AG10803 (cell line): ENCODE results near the gene CTNS.
A peak's percentile ranks its signal among the peaks of the same experiment; 100 is the strongest.

Experiments used
- DNase-seq: peaks from one replicate; pipeline ENCODE4 v3.0.0; 2010; ENCODE audit warnings: low read depth
- H3K4me3 ChIP-seq: 2 replicates; pipeline ENCODE4 v1.5.1; 2011; ENCODE audit warnings: mild to moderate bottlenecking, low read length, control low read depth
- CTCF ChIP-seq: conservative IDR thresholded peaks from 2 replicates; pipeline ENCODE4 v1.5.1; 2011; ENCODE audit warnings: mild to moderate bottlenecking, low read length, control low read depth, inconsistent platforms

The CTNS gene

GRCh38 chr17:3594051-3594800 lies 42.3 kb upstream of the CTNS start:
- TF ChIP-seq CTCF = no peak
- peak; percentile 34 for DNase-seq

GRCh38 chr17:3594976-3595375 lies 41.6 kb upstream of the CTNS start:
- no peak for TF ChIP-seq CTCF
- peak; percentile 5 for DNase-seq
- H3K4me3 ChIP-seq = no peak overlapping the region

More at GRCh38 chr17:3594051-3594800, 42.3 kb upstream of the CTNS start:
- H3K4me3 ChIP-seq = no peak overlapping the region

- H3K4me3 ChIP-seq = no peak overlapping the region
- DNase-seq = no peak
- no peak for TF ChIP-seq CTCF
Observed at GRCh38 chr17:3596804-3597464, 39.6 kb upstream of the CTNS start.

DNA sequence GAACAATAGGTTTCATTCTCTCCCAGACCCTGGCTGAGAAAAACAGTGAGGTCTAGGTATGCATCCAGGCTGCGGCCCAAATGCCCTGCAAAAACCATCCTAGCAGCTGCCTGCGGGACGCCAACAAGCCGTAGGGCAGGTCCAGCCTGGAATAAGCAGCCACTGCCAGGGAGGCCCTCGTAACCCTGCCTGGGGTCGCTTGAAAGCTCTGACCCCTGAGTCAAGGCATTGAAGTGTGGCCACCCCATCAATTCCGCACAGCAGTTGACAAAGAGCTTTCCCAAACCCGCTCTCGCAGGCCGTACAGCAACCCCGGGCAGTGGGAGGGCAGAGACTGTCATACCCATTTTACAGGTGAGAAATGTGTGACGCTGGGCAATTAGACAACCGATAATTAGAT lies 38.5 kb upstream of the CTNS start:
- no peak for TF ChIP-seq CTCF
- no peak overlapping the region for H3K4me3 ChIP-seq
- DNase-seq = no peak

GRCh38 chr17:3600529-3601205 lies 35.9 kb upstream of the CTNS start:
- TF ChIP-seq CTCF = no peak
- no peak overlapping the region for H3K4me3 ChIP-seq
- no peak for DNase-seq

- H3K4me3 ChIP-seq = no peak overlapping the region
- DNase-seq = peak; percentile 12
- peak; percentile 36 for TF ChIP-seq CTCF
Observed at GRCh38 chr17:3602499-3602898, 34.1 kb upstream of the CTNS start.
